Measurements from ENCODE around the gene VTI1A. TPM values are rescaled to one million over a fixed set of nuclear protein-coding genes. Genes with fewer than 3 reads are reported as not detected.

The VTI1A gene
- total RNA-seq, 1 donor from 2014 or later, result 32.6 TPM

DNA sequence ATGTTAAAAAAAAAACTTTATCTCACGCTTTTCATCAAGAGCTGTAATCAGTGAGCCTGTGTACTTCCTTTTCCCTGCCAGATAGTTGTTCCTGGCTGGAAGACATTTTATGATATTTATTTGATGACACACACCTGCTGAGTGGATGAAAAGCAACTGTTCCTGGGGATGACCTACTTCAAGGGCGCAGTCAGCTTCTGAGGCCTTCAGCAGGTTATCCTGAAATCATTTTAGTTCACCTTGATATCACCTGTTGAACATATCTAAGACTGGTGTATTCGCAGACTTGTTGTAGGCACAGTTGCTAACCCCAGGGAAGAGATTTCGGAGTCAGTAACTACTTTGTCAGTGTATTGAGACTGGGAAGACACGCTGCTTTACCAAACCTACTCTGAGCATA lies 268.6 kb downstream of the VTI1A start:
- Mint-ChIP-seq H3K9me3 (peaks cover 6% of the 10 kb centered on the region), H3K27me3 (no peaks in the 10 kb centered on the region), H3K4me3 (no peak overlapping the region), H3K4me1 (ENCODE audit: unreplicated experiment) (no peaks in the 10 kb centered on the region), H3K27ac (no peak overlapping the region), H3K36me3 (peaks cover 8% of the 10 kb centered on the region)
- TF ChIP-seq, protein P1, sequence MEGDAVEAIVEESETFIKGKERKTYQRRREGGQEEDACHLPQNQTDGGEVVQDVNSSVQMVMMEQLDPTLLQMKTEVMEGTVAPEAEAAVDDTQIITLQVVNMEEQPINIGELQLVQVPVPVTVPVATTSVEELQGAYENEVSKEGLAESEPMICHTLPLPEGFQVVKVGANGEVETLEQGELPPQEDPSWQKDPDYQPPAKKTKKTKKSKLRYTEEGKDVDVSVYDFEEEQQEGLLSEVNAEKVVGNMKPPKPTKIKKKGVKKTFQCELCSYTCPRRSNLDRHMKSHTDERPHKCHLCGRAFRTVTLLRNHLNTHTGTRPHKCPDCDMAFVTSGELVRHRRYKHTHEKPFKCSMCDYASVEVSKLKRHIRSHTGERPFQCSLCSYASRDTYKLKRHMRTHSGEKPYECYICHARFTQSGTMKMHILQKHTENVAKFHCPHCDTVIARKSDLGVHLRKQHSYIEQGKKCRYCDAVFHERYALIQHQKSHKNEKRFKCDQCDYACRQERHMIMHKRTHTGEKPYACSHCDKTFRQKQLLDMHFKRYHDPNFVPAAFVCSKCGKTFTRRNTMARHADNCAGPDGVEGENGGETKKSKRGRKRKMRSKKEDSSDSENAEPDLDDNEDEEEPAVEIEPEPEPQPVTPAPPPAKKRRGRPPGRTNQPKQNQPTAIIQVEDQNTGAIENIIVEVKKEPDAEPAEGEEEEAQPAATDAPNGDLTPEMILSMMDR (conservative IDR thresholded peaks at IDR 0.05), result no peak
- DNase-seq (ENCODE audit: extremely low spot score, unreplicated experiment), result no peak

GRCh38 chr10:112716076-112716475 lies 269.1 kb downstream of the VTI1A start:
- H3K27me3 Mint-ChIP-seq, result no peaks in the 10 kb centered on the region
- no peak overlapping the region for H3K27ac Mint-ChIP-seq
- no peak overlapping the region for H3K4me3 Mint-ChIP-seq
- peaks cover 6% of the 10 kb centered on the region for H3K9me3 Mint-ChIP-seq
- peaks cover 8% of the 10 kb centered on the region for H3K36me3 Mint-ChIP-seq
- no peak for DNase-seq (ENCODE audit: extremely low spot score, unreplicated experiment)
- H3K4me1 Mint-ChIP-seq (ENCODE audit: unreplicated experiment), result no peaks in the 10 kb centered on the region
- TF ChIP-seq, protein P1 (conservative IDR thresholded peaks at IDR 0.05), result no peak

GRCh38 chr10:112716924-112717413 lies 270.0 kb downstream of the VTI1A start:
- Mint-ChIP-seq H3K36me3 (peaks cover 8% of the 10 kb centered on the region), H3K4me3 (no peak overlapping the region), H3K27ac (no peak overlapping the region), H3K4me1 (ENCODE audit: unreplicated experiment) (no peaks in the 10 kb centered on the region), H3K9me3 (peaks cover 6% of the 10 kb centered on the region), H3K27me3 (no peaks in the 10 kb centered on the region)
- TF ChIP-seq, protein P1 (conservative IDR thresholded peaks at IDR 0.05), result no peak
- no peak for DNase-seq (ENCODE audit: extremely low spot score, unreplicated experiment)

DNA sequence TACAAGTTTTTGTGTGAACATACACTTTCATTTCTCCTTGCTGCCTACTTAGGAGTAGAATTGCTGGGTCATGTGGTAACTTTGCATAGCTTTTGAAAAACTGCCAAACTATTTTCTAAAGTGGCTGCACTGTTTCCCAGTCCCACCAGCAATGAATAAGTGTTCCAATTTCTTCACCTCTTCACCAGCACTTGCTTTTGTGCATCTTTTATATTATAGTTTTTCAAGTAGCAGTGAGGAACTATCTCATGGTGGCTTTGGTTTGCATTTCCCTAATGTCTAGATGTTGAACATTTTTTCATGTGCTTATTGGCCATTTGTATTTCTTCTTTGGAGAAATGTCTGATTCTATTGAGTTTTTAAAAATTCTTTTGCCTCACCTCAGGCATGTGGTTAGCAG lies 273.2 kb downstream of the VTI1A start:
- no peak for DNase-seq (ENCODE audit: extremely low spot score, unreplicated experiment)
- H3K9me3 Mint-ChIP-seq, result peaks cover 6% of the 10 kb centered on the region

GRCh38 chr10:112721080-112721698 lies 274.2 kb downstream of the VTI1A start:
- peaks cover 8% of the 10 kb centered on the region for H3K36me3 Mint-ChIP-seq
- H3K4me3 Mint-ChIP-seq, result no peak overlapping the region
- no peak for DNase-seq (ENCODE audit: extremely low spot score, unreplicated experiment)
- peaks cover 10% of the 10 kb centered on the region for H3K9me3 Mint-ChIP-seq
- H3K27me3 Mint-ChIP-seq, result no peaks in the 10 kb centered on the region
- no peak overlapping the region for H3K27ac Mint-ChIP-seq
- H3K4me1 Mint-ChIP-seq (ENCODE audit: unreplicated experiment), result peaks cover 17% of the 10 kb centered on the region
- TF ChIP-seq, protein P1 (conservative IDR thresholded peaks at IDR 0.05), result peak; percentile 76

More for the DNA sequence above, 273.2 kb downstream of the VTI1A start:
- H3K36me3 Mint-ChIP-seq, result peaks cover 8% of the 10 kb centered on the region
- peaks cover 14% of the 10 kb centered on the region for H3K4me1 Mint-ChIP-seq (ENCODE audit: unreplicated experiment)
- TF ChIP-seq, protein P1 (conservative IDR thresholded peaks at IDR 0.05), result no peak
- no peaks in the 10 kb centered on the region for H3K27me3 Mint-ChIP-seq
- no peak overlapping the region for H3K4me3 Mint-ChIP-seq
- no peak overlapping the region for H3K27ac Mint-ChIP-seq
